ENCODE measurements around the gene AGRN.

The AGRN gene

DNA sequence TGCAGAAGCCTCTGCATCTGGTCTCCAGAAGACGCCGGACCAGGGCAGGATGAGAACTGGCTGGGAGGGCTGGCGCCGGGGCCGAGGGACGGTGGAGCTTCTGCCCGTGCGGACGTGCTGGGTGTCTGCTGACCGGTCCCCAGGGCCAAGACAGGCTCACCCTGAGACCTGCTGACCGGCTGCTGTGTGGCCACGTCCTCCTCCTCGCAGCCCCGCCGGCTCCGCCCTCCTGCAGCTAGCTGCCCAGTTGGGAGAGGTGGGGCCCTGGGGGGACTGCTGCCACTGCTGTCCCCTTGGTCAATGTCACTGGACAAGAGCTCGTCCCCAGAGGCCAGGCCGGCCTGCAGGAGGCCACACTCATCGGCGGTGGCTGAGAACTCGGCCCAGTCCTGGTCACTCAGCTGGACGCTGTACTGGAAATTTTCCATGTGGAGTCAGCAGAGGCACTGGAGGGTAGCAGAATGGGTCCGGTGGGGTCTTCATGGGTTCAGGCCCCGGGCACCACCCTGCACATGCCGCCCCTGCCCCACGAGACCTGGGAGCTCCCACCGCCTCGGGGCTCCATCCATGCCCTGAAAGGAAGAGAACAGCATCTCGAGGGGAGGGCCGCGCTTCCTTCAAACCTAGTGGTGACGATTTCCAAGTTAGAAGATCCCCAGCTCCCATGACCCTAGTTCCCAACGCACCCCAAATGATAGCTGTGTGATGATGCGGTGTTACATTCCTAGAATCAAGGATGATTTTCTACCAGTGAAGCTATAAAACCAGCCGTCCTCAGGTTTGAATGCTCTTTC is 39.1 kb upstream of the AGRN start:
- DNase-seq (ENCODE audit: extremely low spot score) = no peak
- ChIA-PET CTCF (interaction anchor here (0.9 kb wide), 1 partner anchor 13 kb away, joined by 3 read pairs; no protein-coding TSS in a partner anchor), POLR2A (interaction anchor here (1.3 to 3.1 kb wide), 6 partner anchors 13 to 86 kb away, joined by 3 to 14 read pairs (median 4); partner anchors contain the start of gene HES4)
- no peak for TF ChIP-seq BHLHE40 (IDR thresholded peaks at IDR 0.05; ENCODE audit: borderline replicate concordance)

DNA sequence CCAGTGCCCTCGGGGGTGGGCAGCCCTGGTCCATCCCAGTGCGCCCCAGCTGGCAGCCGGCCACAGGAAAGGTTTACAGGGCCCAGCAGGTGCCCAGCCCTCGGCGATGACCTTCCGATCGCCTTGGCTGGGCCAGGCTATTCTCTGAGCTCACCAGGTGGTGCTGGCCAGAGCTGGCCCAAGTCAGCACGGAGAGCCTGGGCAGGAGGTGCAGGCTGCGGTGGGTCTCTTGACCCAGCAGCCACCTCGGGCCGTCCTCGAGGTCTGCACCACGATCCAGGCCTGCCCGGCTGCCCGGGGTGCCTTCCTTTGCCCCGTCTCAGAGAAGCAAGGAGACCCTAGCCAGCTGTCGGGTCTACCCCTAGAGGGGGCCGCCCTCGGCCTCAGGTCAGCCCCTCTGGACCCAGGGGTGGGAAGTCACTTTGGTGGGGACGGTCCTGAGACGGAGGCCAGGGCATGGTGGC is 38.4 kb upstream of the AGRN start:
- CTCF ChIA-PET = interaction anchor here (4.2 kb wide), 1 partner anchor 83 kb away, joined by 22 read pairs; no protein-coding TSS in a partner anchor
- DNase-seq (ENCODE audit: extremely low spot score) = no peak
- TF ChIP-seq TARDBP (IDR thresholded peaks at IDR 0.05) (no peak), ZNF384 (IDR thresholded peaks at IDR 0.05) (no peak), L3MBTL2 (conservative IDR thresholded peaks at IDR 0.05) (no peak), SP1 (IDR thresholded peaks at IDR 0.05) (no peak), FOXM1 (IDR thresholded peaks at IDR 0.05; ENCODE audit: borderline replicate concordance) (no peak), ARNT (IDR thresholded peaks at IDR 0.05) (no peak), ELF4 (IDR thresholded peaks at IDR 0.05) (no peak), FOXK2 (IDR thresholded peaks at IDR 0.05) (no peak), BHLHE40 (IDR thresholded peaks at IDR 0.05; ENCODE audit: borderline replicate concordance) (no peak), CTBP1 (IDR thresholded peaks at IDR 0.05; ENCODE audit: borderline replicate concordance) (no peak), HDGF (IDR thresholded peaks at IDR 0.05; ENCODE audit: borderline replicate concordance) (no peak), NFRKB (IDR thresholded peaks at IDR 0.05) (no peak)
- TF ChIP-seq, protein P1, sequence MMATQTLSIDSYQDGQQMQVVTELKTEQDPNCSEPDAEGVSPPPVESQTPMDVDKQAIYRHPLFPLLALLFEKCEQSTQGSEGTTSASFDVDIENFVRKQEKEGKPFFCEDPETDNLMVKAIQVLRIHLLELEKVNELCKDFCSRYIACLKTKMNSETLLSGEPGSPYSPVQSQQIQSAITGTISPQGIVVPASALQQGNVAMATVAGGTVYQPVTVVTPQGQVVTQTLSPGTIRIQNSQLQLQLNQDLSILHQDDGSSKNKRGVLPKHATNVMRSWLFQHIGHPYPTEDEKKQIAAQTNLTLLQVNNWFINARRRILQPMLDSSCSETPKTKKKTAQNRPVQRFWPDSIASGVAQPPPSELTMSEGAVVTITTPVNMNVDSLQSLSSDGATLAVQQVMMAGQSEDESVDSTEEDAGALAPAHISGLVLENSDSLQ (IDR thresholded peaks at IDR 0.05) = no peak
- POLR2A ChIA-PET = interaction anchor here (1.3 to 3.1 kb wide), 6 partner anchors 13 to 85 kb away, joined by 3 to 14 read pairs (median 4); partner anchors contain the start of gene HES4

DNA sequence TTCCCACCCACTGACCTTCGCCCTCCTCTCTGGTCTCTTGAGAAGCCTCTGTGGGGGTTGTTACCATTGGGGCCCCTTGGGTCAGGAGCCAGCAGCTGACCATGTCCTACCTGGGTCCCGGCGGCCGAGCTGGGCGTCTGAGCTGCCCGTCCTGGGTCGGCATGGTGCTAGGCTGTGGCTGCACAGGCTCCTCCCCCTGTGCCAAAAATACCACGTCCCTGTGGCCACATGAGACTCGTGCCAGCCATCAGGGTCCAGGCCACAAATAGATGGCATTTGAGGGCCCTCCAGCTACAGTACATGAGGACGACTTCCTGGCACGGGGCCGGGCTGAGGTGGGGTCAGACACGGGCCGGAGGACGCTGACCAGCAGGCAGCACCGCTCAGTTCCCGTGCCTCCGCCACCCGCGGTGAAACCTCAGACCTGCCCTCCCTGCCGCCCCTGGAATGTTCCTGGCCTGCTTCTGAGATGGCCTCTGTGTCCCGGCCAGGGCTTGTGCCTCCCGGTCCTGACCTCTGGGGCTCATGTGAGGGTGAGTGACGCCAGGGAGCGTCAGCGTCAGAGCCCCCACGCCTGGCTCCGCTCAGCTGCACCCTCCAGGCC is 37.9 kb upstream of the AGRN start, which contains the start of gene PERM1:
Gene PERM1 (minus strand): TSS at position 139 of the 604 bp plus-strand sequence. CDS start 1,064 bp downstream, outside the sequence.
- POLR2A ChIA-PET = interaction anchor here (1.2 to 3.1 kb wide), 6 partner anchors 13 to 84 kb away, joined by 3 to 14 read pairs (median 4); partner anchors contain the start of gene HES4
- CTCF ChIA-PET = interaction anchor here (4.2 kb wide), 1 partner anchor 82 kb away, joined by 22 read pairs; no protein-coding TSS in a partner anchor
- TF ChIP-seq ZNF384 (IDR thresholded peaks at IDR 0.05) = no peak
- TF ChIP-seq FOXK2 (IDR thresholded peaks at IDR 0.05) = no peak
- no peak for TF ChIP-seq ARNT (IDR thresholded peaks at IDR 0.05)
- TF ChIP-seq LEF1 (IDR thresholded peaks at IDR 0.05; ENCODE audit: borderline replicate concordance) = no peak
- no peak for TF ChIP-seq SP1 (IDR thresholded peaks at IDR 0.05)
- TF ChIP-seq, protein P1 (IDR thresholded peaks at IDR 0.05) = no peak
- no peak for TF ChIP-seq NFRKB (IDR thresholded peaks at IDR 0.05)
- TF ChIP-seq FOXA1 (IDR thresholded peaks at IDR 0.05) = no peak
- TF ChIP-seq L3MBTL2 (conservative IDR thresholded peaks at IDR 0.05) = no peak
- TF ChIP-seq HDGF (IDR thresholded peaks at IDR 0.05; ENCODE audit: borderline replicate concordance) = no peak
- no peak for TF ChIP-seq BHLHE40 (IDR thresholded peaks at IDR 0.05; ENCODE audit: borderline replicate concordance)
- TF ChIP-seq ELF4 (IDR thresholded peaks at IDR 0.05) = no peak
- no peak for TF ChIP-seq TARDBP (IDR thresholded peaks at IDR 0.05)
- TF ChIP-seq SUZ12 (IDR thresholded peaks at IDR 0.05) = no peak
- TF ChIP-seq CTBP1 (IDR thresholded peaks at IDR 0.05; ENCODE audit: borderline replicate concordance) = no peak
- no peak for TF ChIP-seq FOXM1 (IDR thresholded peaks at IDR 0.05; ENCODE audit: borderline replicate concordance)
- DNase-seq (ENCODE audit: extremely low spot score) = no peak

DNA sequence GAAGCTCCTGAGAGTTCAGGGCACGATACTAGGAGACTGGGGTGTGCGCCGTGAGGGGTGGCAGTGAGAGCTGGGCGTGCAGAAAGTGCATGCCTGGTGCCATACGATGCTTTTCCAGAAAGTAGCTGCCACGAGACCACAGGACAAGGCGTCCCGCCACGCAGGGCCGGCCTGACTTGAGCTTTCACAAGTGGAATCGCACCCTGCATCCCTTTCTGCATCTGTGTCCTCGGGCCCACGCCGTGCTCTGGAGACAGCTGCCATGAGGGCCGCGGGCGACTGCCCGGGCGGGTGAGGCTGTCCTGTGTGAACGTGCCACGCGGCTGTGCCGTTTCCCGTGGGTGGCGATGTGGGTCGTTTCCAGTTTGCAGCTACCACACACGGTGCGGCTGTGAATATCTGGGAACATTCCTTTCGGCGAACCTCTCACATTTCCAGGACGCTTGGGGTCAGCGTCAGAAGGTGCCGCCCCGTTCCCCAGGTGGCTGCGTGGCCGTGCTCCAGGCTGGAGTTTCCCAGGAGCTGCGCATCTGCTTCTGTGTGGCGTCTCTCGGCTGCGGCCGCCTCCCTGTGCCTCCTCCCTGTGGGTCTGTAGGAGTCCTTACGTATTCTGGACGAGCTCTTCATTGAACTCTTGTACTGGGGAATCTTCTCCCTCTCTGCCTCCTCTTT is 37.0 kb upstream of the AGRN start:
- TF ChIP-seq NFRKB (IDR thresholded peaks at IDR 0.05) (no peak), FOXM1 (IDR thresholded peaks at IDR 0.05; ENCODE audit: borderline replicate concordance) (no peak), L3MBTL2 (conservative IDR thresholded peaks at IDR 0.05) (no peak), ELF4 (IDR thresholded peaks at IDR 0.05) (no peak), CTBP1 (IDR thresholded peaks at IDR 0.05; ENCODE audit: borderline replicate concordance) (no peak), HDGF (IDR thresholded peaks at IDR 0.05; ENCODE audit: borderline replicate concordance) (no peak), ARNT (IDR thresholded peaks at IDR 0.05) (no peak), TARDBP (IDR thresholded peaks at IDR 0.05) (no peak), FOXK2 (IDR thresholded peaks at IDR 0.05) (no peak), ZNF384 (IDR thresholded peaks at IDR 0.05) (no peak), FOXA1 (IDR thresholded peaks at IDR 0.05) (no peak), SUZ12 (IDR thresholded peaks at IDR 0.05) (no peak), LEF1 (IDR thresholded peaks at IDR 0.05; ENCODE audit: borderline replicate concordance) (no peak), SP1 (IDR thresholded peaks at IDR 0.05) (no peak), BHLHE40 (IDR thresholded peaks at IDR 0.05; ENCODE audit: borderline replicate concordance) (no peak)
- TF ChIP-seq, protein P1 (IDR thresholded peaks at IDR 0.05) = no peak
- CTCF ChIA-PET = interaction anchor here (1.1 to 4.2 kb wide), 2 partner anchors 9 to 81 kb away, joined by 3 to 22 read pairs; no protein-coding TSS in a partner anchor
- no peak for DNase-seq (ENCODE audit: extremely low spot score)
- POLR2A ChIA-PET = interaction anchor here (1.0 to 3.1 kb wide), 6 partner anchors 14 to 81 kb away, joined by 3 to 14 read pairs (median 4); partner anchors contain the start of genes HES4 and NOC2L
